Endodermal cell (in vitro differentiated cells): ENCODE data around the gene ADORA2A. TPM values are rescaled to one million over a fixed set of nuclear protein-coding genes. Genes with fewer than 3 reads are reported as not detected.

Experiments used
- DNase-seq: peaks from one replicate; pipeline ENCODE4 v3.0.0-alpha.2; 2017
- H3K27ac ChIP-seq: 2 replicates; pipeline ENCODE4 v1.5.1; 2013; ENCODE audit warnings: mild to moderate bottlenecking, low read depth, low read length, moderate library complexity
- H3K27me3 ChIP-seq: 2 replicates; pipeline ENCODE4 v1.6.1; 2013; ENCODE audit warnings: mild to moderate bottlenecking, low read length, moderate library complexity; ENCODE audit not compliant: insufficient read depth, control insufficient read depth, poor library complexity, severe bottlenecking
- H3K36me3 ChIP-seq: 2 replicates; pipeline ENCODE4 v1.7.0; 2013; ENCODE audit warnings: mild to moderate bottlenecking, low read length, moderate library complexity; ENCODE audit not compliant: control insufficient read depth, insufficient read depth
- H3K4me1 ChIP-seq: one replicate; pipeline ENCODE4 v1.7.0; 2013; ENCODE audit warnings: low read length; ENCODE audit not compliant: control insufficient read depth, insufficient read depth
- H3K4me3 ChIP-seq: 2 replicates; pipeline ENCODE4 v1.5.1; 2013; ENCODE audit warnings: mild to moderate bottlenecking, low read length, moderate library complexity
- H3K9ac ChIP-seq: 2 replicates; pipeline ENCODE4 v1.6.1; 2013; ENCODE audit warnings: mild to moderate bottlenecking, low read length, moderate library complexity; ENCODE audit not compliant: poor library complexity, severe bottlenecking; ENCODE audit errors: extremely low read depth
- H3K9me3 ChIP-seq: 2 replicates; pipeline ENCODE4 v1.6.1; 2013; ENCODE audit warnings: mild to moderate bottlenecking, low read length, moderate library complexity; ENCODE audit not compliant: control insufficient read depth
- H3K27ac Mint-ChIP-seq: 2 replicates; pipeline ENCODE4 v1.8.0; 2020; ENCODE audit warnings: mixed read lengths
- H3K27me3 Mint-ChIP-seq: 2 replicates; pipeline ENCODE4 v1.8.0; 2021; ENCODE audit warnings: mild to moderate bottlenecking, mixed read lengths; ENCODE audit not compliant: insufficient read depth
- H3K36me3 Mint-ChIP-seq: 2 replicates; pipeline ENCODE4 v1.8.0; 2020; ENCODE audit warnings: low read depth, mixed read lengths
- H3K4me1 Mint-ChIP-seq: 2 replicates; pipeline ENCODE4 v1.8.0; 2020; ENCODE audit warnings: mixed read lengths
- H3K4me3 Mint-ChIP-seq: 2 replicates; pipeline ENCODE4 v1.8.0; 2020; ENCODE audit warnings: mild to moderate bottlenecking, moderate library complexity, mixed read lengths
- H3K9me3 Mint-ChIP-seq: 2 replicates; pipeline ENCODE4 v1.8.0; 2020; ENCODE audit warnings: mild to moderate bottlenecking, mixed read lengths
- WGBS, 2 experiments: methylation state at CpG; one replicate each; pipeline versions ENCODE4 v1.1.5 to v1.1.7; 2013; ENCODE audit warnings: missing lambda C conversion rate in 2 of 2, mixed read lengths in 1 of 2; ENCODE audit not compliant: insufficient coverage in 1 of 2, insufficient read length in 1 of 2; 5-methylcytosine and 5-hydroxymethylcytosine counted together
- total RNA-seq, 2 donors: library from RNA; stranded (reverse); fragmentation: NEBNext Ultra II Directional in 1 of 2; extraction: Animal tissue kit (Norgen Biotek cat#: 25700) in 1 of 2; gene quantifications; 2 replicates in 1 of 2; 3 replicates in 1 of 2; pipeline ENCODE4 v1.2.1, GENCODE V29; 2021
- TF ChIP-seq, protein P1 (sequence below): fragments of 200-600 bp; sonication (generic); conservative IDR thresholded peaks from 2 replicates; pipeline ENCODE4 v1.5.0; 2021; ENCODE audit warnings: antibody characterized with exemption, mild to moderate bottlenecking

ADORA2A gene
- total RNA-seq, 2 donors from 2014 or later, result 4.1 to 4.7 TPM

DNA sequence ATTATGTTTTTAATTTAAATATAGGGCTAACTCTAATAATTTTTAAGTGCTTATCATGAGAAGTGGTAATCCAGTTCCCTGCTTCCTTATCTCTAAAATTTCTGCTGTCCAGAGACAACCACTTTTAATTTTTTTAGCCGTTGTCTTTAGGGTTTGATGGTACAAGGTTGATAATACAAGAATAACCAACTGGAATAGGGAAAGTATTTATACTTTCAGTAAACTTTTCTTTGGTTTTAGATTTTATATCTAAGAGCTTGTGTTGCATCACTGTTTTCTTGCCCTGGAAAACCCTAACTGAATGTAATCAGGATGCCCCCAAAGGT lies 46.5 kb upstream of the ADORA2A start:
- H3K4me1 Mint-ChIP-seq, result no peaks in the 10 kb centered on the region
- H3K4me3 ChIP-seq, result no peak overlapping the region
- DNase-seq, result no peak
- no CpG with 5 or more reads among the region's 1 CpG for WGBS, 2 experiments
- H3K36me3 Mint-ChIP-seq, result peaks cover 49% of the 10 kb centered on the region
- H3K4me3 Mint-ChIP-seq, result no peak overlapping the region
- no peaks in the 10 kb centered on the region for H3K27me3 ChIP-seq
- no peaks in the 10 kb centered on the region for H3K27me3 Mint-ChIP-seq
- peaks cover 5% of the 10 kb centered on the region for H3K9me3 ChIP-seq
- peaks cover 45% of the 10 kb centered on the region for H3K36me3 ChIP-seq
- TF ChIP-seq, protein P1, sequence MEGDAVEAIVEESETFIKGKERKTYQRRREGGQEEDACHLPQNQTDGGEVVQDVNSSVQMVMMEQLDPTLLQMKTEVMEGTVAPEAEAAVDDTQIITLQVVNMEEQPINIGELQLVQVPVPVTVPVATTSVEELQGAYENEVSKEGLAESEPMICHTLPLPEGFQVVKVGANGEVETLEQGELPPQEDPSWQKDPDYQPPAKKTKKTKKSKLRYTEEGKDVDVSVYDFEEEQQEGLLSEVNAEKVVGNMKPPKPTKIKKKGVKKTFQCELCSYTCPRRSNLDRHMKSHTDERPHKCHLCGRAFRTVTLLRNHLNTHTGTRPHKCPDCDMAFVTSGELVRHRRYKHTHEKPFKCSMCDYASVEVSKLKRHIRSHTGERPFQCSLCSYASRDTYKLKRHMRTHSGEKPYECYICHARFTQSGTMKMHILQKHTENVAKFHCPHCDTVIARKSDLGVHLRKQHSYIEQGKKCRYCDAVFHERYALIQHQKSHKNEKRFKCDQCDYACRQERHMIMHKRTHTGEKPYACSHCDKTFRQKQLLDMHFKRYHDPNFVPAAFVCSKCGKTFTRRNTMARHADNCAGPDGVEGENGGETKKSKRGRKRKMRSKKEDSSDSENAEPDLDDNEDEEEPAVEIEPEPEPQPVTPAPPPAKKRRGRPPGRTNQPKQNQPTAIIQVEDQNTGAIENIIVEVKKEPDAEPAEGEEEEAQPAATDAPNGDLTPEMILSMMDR, result no peak
- no peak overlapping the region for H3K27ac Mint-ChIP-seq
- H3K4me1 ChIP-seq, result no peaks in the 10 kb centered on the region
- no peaks in the 10 kb centered on the region for H3K9me3 Mint-ChIP-seq
- no peak overlapping the region for H3K27ac ChIP-seq
- no peak overlapping the region for H3K9ac ChIP-seq

DNA sequence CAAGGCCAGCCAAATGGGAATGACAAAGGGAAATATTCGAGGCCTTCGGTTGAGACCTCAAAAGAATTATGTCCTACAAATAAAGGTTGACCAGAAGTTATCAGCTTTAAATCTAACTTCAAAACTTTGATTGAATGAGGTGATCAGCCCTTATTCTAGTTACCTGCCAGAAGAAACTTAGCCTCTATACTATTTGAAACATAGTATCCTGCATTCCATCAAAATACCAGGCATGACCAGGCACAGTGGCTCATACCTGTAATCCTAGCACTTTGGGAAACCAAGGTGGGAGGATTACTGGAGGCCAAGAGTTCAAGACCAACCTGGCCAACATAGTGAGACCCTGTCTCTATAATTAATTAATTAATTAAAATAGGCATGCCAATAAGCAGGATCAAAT lies 44.3 kb upstream of the ADORA2A start:
- no peak overlapping the region for H3K4me3 ChIP-seq
- Mint-ChIP-seq H3K27me3 (no peaks in the 10 kb centered on the region), H3K27ac (no peak overlapping the region), H3K9me3 (peaks cover 3% of the 10 kb centered on the region), H3K36me3 (peaks cover 40% of the 10 kb centered on the region), H3K4me1 (no peaks in the 10 kb centered on the region), H3K4me3 (no peak overlapping the region)
- no peak overlapping the region for H3K27ac ChIP-seq
- TF ChIP-seq, protein P1, result no peak
- H3K36me3 ChIP-seq, result peaks cover 37% of the 10 kb centered on the region
- no peaks in the 10 kb centered on the region for H3K27me3 ChIP-seq
- H3K4me1 ChIP-seq, result no peaks in the 10 kb centered on the region
- H3K9ac ChIP-seq, result no peak overlapping the region
- WGBS, 2 experiments, result 98 to 100% methylated on average over 2 of the region's 2 CpGs
- DNase-seq, result no peak
- peaks cover 5% of the 10 kb centered on the region for H3K9me3 ChIP-seq

DNA sequence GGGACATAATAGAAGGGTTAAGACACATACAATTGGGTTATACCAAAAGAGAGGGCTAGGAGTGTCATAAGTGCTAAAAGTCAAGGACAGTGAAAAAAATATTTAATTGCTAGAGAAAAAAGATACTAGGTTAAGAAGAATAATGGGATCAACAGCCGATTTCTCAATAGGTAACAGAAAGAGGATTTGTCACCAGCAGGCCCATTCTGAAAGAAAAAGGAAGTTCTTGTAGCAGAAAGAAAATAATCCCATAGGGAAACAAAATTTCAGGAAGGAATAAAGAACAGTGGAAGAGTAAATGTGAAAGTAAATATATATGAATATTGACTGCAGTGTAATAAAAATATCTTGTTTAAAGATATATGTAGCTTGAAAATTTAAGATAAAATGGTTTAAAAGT lies 43.3 kb upstream of the ADORA2A start:
- Histone ChIP-seq H3K9me3 (peaks cover 5% of the 10 kb centered on the region), H3K4me1 (no peaks in the 10 kb centered on the region), H3K27me3 (no peaks in the 10 kb centered on the region), H3K4me3 (no peak overlapping the region), H3K27ac (no peak overlapping the region), H3K9ac (no peak overlapping the region), H3K36me3 (peaks cover 28% of the 10 kb centered on the region)
- TF ChIP-seq, protein P1, result no peak
- Mint-ChIP-seq H3K9me3 (peaks cover 3% of the 10 kb centered on the region), H3K36me3 (peaks cover 41% of the 10 kb centered on the region), H3K27me3 (no peaks in the 10 kb centered on the region), H3K4me1 (no peaks in the 10 kb centered on the region), H3K4me3 (no peak overlapping the region), H3K27ac (no peak overlapping the region)
- WGBS, 2 experiments, result 96 to 100% methylated on average over 1 of the region's 1 CpG
- no peak for DNase-seq
